ENCODE measurements around the gene EEF1G. TPM values are rescaled to one million over a fixed set of nuclear protein-coding genes. Genes with fewer than 3 reads are reported as not detected.

Gene EEF1G
- total and polyA plus RNA-seq, 2 of the 13 experiments (the other 11 are each of a cell fraction or from before 2014, with no cell fraction given): 1,787 to 2,144 TPM

DNA sequence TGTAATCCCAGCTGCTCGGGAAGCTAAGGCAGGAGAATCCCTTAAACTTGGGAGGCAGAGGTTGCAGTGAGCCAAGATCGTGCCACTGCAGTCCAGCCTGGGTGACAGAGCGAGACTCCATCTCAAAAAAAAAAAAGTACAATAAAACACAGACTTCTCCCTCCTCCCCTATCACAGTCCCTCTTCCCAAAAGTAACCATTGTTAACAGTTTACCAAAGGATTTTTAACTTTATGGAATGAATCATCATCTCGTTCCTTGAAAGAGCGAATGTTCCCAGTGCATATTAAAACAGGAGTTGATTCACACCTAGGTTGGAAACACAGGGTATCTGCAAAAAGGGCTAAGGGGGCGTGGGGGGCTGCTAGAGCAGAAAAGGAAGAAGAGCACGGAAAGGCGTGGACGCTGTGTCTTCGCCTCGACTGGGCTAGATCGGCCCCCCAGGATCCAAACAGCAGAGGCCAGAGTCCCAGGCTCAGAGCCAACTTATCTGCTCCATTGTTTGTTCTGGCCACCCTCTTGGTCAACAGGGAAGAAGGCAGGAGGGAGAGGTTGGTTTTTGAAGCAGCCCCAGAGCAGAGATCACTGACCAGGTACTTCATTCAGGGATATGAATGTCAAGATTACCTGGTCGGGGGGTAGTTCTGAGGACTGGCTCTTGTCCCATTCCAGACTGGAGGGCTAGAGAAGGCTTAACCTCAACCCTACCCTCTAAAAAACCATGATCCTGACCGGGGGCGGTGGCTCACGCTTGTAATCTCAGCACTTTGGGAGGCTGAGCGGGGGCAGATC is 25.0 kb downstream of the EEF1G start (continued):
- TF ChIP-seq, protein P1, sequence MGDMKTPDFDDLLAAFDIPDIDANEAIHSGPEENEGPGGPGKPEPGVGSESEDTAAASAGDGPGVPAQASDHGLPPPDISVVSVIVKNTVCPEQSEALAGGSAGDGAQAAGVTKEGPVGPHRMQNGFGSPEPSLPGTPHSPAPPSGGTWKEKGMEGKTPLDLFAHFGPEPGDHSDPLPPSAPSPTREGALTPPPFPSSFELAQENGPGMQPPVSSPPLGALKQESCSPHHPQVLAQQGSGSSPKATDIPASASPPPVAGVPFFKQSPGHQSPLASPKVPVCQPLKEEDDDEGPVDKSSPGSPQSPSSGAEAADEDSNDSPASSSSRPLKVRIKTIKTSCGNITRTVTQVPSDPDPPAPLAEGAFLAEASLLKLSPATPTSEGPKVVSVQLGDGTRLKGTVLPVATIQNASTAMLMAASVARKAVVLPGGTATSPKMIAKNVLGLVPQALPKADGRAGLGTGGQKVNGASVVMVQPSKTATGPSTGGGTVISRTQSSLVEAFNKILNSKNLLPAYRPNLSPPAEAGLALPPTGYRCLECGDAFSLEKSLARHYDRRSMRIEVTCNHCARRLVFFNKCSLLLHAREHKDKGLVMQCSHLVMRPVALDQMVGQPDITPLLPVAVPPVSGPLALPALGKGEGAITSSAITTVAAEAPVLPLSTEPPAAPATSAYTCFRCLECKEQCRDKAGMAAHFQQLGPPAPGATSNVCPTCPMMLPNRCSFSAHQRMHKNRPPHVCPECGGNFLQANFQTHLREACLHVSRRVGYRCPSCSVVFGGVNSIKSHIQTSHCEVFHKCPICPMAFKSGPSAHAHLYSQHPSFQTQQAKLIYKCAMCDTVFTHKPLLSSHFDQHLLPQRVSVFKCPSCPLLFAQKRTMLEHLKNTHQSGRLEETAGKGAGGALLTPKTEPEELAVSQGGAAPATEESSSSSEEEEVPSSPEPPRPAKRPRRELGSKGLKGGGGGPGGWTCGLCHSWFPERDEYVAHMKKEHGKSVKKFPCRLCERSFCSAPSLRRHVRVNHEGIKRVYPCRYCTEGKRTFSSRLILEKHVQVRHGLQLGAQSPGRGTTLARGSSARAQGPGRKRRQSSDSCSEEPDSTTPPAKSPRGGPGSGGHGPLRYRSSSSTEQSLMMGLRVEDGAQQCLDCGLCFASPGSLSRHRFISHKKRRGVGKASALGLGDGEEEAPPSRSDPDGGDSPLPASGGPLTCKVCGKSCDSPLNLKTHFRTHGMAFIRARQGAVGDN (CRISPR knock-in tag; IDR thresholded peaks at IDR 0.05): peak; percentile 72
- TF ChIP-seq AHR (CRISPR knock-in tag; IDR thresholded peaks at IDR 0.05) (no peak), KLF16 (CRISPR knock-in tag; IDR thresholded peaks at IDR 0.05) (peak in 1 of 2 experiments; percentile 63; a peak in 1 of 4 replicates), NFKBIZ (CRISPR knock-in tag; IDR thresholded peaks at IDR 0.05) (0 out of 2 replicates have a peak, but pooled peaks have one; percentile 65), ZNF710 (CRISPR knock-in tag; IDR thresholded peaks at IDR 0.05; ENCODE audit: borderline replicate concordance) (no peak), U2AF2 (IDR thresholded peaks at IDR 0.05; ENCODE audit: low read depth, low read length) (no peak), CENPT (CRISPR knock-in tag; IDR thresholded peaks at IDR 0.05; ENCODE audit: low read depth) (no peak), SNAPC4 (CRISPR knock-in tag; IDR thresholded peaks at IDR 0.05) (no peak), ZBTB34 (CRISPR knock-in tag; IDR thresholded peaks at IDR 0.05) (peak; percentile 30; the same call in 1 of the 2 replicates), ZNF629 (CRISPR knock-in tag; conservative IDR thresholded peaks at IDR 0.05) (no peak), FOXK2 (IDR thresholded peaks at IDR 0.05) (no peak)

Measured in HepG2 (cell line).